ENCODE data around the gene PIK3IP1. TPM values are rescaled to one million over a fixed set of nuclear protein-coding genes. Genes with fewer than 3 reads are reported as not detected.

Gene PIK3IP1
- total and polyA plus RNA-seq, 9 of the 15 experiments (the other 6 are each of a cell fraction or from before 2014, with no cell fraction given), result 0.11 to 1.3 (median 0.77) TPM

GRCh38 chr22:31292236-31292989 is at the start of gene PIK3IP1 (continued):
- no peak for TF ChIP-seq NR2C2 (CRISPR knock-in tag; IDR thresholded peaks at IDR 0.05)
- TF ChIP-seq NR2C2 (tag; IDR thresholded peaks at IDR 0.05), result no peak
- no peak for TF ChIP-seq MAFK (IDR thresholded peaks at IDR 0.05; ENCODE audit: low read length)
- no peak for TF ChIP-seq FOXA1 (IDR thresholded peaks at IDR 0.05; ENCODE audit: borderline replicate concordance)
- peak; percentile 27; the same call in 1 of the 2 replicates for TF ChIP-seq SPI1 (IDR thresholded peaks at IDR 0.05; ENCODE audit: borderline replicate concordance, low read depth, low read length)
- TF ChIP-seq MTA3 (IDR thresholded peaks at IDR 0.05; ENCODE audit: borderline replicate concordance), result peak; percentile 46; the same call in 1 of the 2 replicates
- TF ChIP-seq FOXP4 (CRISPR knock-in tag; IDR thresholded peaks at IDR 0.05; ENCODE audit: borderline replicate concordance), result no peak
- no peak for TF ChIP-seq FOSL1 (tag; conservative IDR thresholded peaks at IDR 0.05)
- no peak for TF ChIP-seq RERE (CRISPR knock-in tag; IDR thresholded peaks at IDR 0.05; ENCODE audit: borderline replicate concordance)
- TF ChIP-seq EP300 (IDR thresholded peaks at IDR 0.05; ENCODE audit: low read length), result 0 out of 2 replicates have a peak, but pooled peaks have one; percentile 10
- TF ChIP-seq POLR2AphosphoS5 (IDR thresholded peaks at IDR 0.05; ENCODE audit: control insufficient read depth, insufficient read depth, low read depth, low read length), result no peak
- TF ChIP-seq DDX20 (tag; IDR thresholded peaks at IDR 0.05; ENCODE audit: low read depth), result no peak
- TF ChIP-seq, protein P1, sequence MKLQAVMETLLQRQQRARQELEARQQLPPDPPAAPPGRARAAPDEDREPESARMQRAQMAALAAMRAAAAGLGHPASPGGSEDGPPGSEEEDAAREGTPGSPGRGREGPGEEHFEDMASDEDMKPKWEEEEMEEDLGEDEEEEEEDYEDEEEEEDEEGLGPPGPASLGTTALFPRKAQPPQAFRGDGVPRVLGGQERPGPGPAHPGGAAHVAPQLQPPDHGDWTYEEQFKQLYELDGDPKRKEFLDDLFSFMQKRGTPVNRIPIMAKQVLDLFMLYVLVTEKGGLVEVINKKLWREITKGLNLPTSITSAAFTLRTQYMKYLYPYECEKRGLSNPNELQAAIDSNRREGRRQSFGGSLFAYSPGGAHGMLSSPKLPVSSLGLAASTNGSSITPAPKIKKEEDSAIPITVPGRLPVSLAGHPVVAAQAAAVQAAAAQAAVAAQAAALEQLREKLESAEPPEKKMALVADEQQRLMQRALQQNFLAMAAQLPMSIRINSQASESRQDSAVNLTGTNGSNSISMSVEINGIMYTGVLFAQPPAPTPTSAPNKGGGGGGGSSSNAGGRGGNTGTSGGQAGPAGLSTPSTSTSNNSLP (IDR thresholded peaks at IDR 0.05; ENCODE audit: borderline replicate concordance, low read depth, low read length), result no peak
- no peak for TF ChIP-seq SMARCC2 (IDR thresholded peaks at IDR 0.05; ENCODE audit: low read depth)
- no peak for TF ChIP-seq TCF7 (IDR thresholded peaks at IDR 0.05; ENCODE audit: borderline replicate concordance)
- no peak for TF ChIP-seq SMAD3 (CRISPR knock-in tag; conservative IDR thresholded peaks at IDR 0.05)
- no peak for TF ChIP-seq HDAC8 (tag; IDR thresholded peaks at IDR 0.05)
